HepG2 (cell line): ENCODE measurements around the gene SYCP2L. TPM values are rescaled to one million over a fixed set of nuclear protein-coding genes. Genes with fewer than 3 reads are reported as not detected.
A peak's percentile ranks its signal among the peaks of the same experiment; 100 is the strongest.

Source experiments
- ELF3 ChIP-seq: IDR thresholded peaks from 2 replicates; pipeline ENCODE4 v1.6.1; 2016; ENCODE audit warnings: missing genetic modification reagents, missing compliant biosample characterization
- EP300 ChIP-seq, 3 experiments: sonication (generic) in 1 of 3; formaldehyde crosslinking in 1 of 3; IDR thresholded peaks; 2 replicates each; pipeline versions ENCODE4 v1.5.1 to v1.6.1; 2011 to 2020; ENCODE audit warnings: low read depth in 2 of 3, low read length in 2 of 3, borderline replicate concordance in 1 of 3, improper control_type of control experiment in 1 of 3, mild to moderate bottlenecking in 1 of 3, missing genetic modification reagents in 1 of 3, moderate library complexity in 1 of 3
- ETV5 ChIP-seq: IDR thresholded peaks from 2 replicates; pipeline ENCODE4 v1.6.1; 2018; ENCODE audit warnings: missing biosample characterization, missing genetic modification reagents, inconsistent platforms, borderline replicate concordance
- FOSL2 ChIP-seq: sonication (generic); formaldehyde crosslinking; IDR thresholded peaks from 2 replicates; pipeline ENCODE4 v1.4.0; 2020; ENCODE audit warnings: missing genetic modification reagents
- GATAD2A ChIP-seq: IDR thresholded peaks from 2 replicates; pipeline ENCODE4 v1.6.1; 2016
- JUND ChIP-seq: sonication (generic); formaldehyde crosslinking; IDR thresholded peaks from 2 replicates; pipeline ENCODE4 v1.8.0; 2022; ENCODE audit warnings: mild to moderate bottlenecking, missing genetic modification reagents
- KLF11 ChIP-seq: IDR thresholded peaks from 2 replicates; pipeline ENCODE4 v1.6.1; 2016; ENCODE audit warnings: missing compliant biosample characterization
- MAFF ChIP-seq: IDR thresholded peaks from 2 replicates; pipeline ENCODE4 v1.6.1; 2011; ENCODE audit warnings: low read depth, low read length, improper control_type of control experiment
- SOX6 ChIP-seq, 2 experiments: fragments of 450-650 bp in 1 of 2; sonication (generic) in 1 of 2; formaldehyde crosslinking in 1 of 2; IDR thresholded peaks; 2 replicates each; pipeline versions ENCODE4 v1.4.0 to v1.6.1; 2017 to 2020; ENCODE audit warnings: antibody characterized with exemption in 1 of 2, mild to moderate bottlenecking in 1 of 2, missing genetic modification reagents in 1 of 2
- SSRP1 ChIP-seq: IDR thresholded peaks from 2 replicates; pipeline ENCODE4 v1.6.1; 2016; ENCODE audit warnings: control low read depth
- TBX2 ChIP-seq: sonication (generic); formaldehyde crosslinking; IDR thresholded peaks from 2 replicates; pipeline ENCODE4 v1.5.0; 2020; ENCODE audit warnings: missing genetic modification reagents, mild to moderate bottlenecking, borderline replicate concordance
- ZHX2 ChIP-seq, 2 experiments: sonication (generic) in 1 of 2; formaldehyde crosslinking in 1 of 2; IDR thresholded peaks; 2 replicates each; pipeline versions ENCODE4 v1.6.1 to v1.9.0; 2014 to 2022; ENCODE audit warnings: antibody characterized with exemption in 1 of 2, borderline replicate concordance in 1 of 2, inconsistent platforms in 1 of 2, low read depth in 1 of 2, missing genetic modification reagents in 1 of 2
- polyA plus RNA-seq, 8 experiments: library from polyadenylated mRNA; depleted of rRNA in 3 of 8; stranded (reverse) in 7 of 8; unstranded in 1 of 8; fragments of >200 nt; fragmentation: Illumina TruSeq in 4 of 8; extraction: Trizol in 4 of 8; gene quantifications; 2 replicates each; pipeline versions ENCODE4 v1.2.1 to v1.2.3, GENCODE V29; 2011 to 2016; ENCODE audit warnings: low read depth in 4 of 8, missing spikeins in 1 of 8, mixed read lengths in 1 of 8; ENCODE audit not compliant: insufficient read depth in 1 of 8
- total RNA-seq, 5 experiments: library from RNA; depleted of rRNA; stranded (reverse); fragments of >200 nt; fragmentation: Illumina TruSeq; extraction: Trizol; gene quantifications; 2 replicates each; pipeline ENCODE4 v1.2.3, GENCODE V29; 2016; ENCODE audit warnings: low read depth in 1 of 5
- TF ChIP-seq, protein P1 (sequence below): sonication (generic); formaldehyde crosslinking; conservative IDR thresholded peaks from 2 replicates; pipeline ENCODE4 v1.4.0; 2020; ENCODE audit warnings: mild to moderate bottlenecking, missing genetic modification reagents, moderate library complexity
- TF ChIP-seq, protein P2 (sequence below): sonication (generic); formaldehyde crosslinking; IDR thresholded peaks from 2 replicates; pipeline ENCODE4 v1.8.0; 2023; ENCODE audit warnings: mild to moderate bottlenecking, missing genetic modification reagents

SYCP2L gene
- total and polyA plus RNA-seq, 2 of the 13 experiments (the other 11 are each of a cell fraction or from before 2014, with no cell fraction given) = 0.22 to 0.54 TPM

GRCh38 chr6:11009353-11009752 is 122.5 kb downstream of the SYCP2L start (continued):
- TF ChIP-seq TBX2 (CRISPR knock-in tag) = peak; percentile 72
- peak; percentile 93 for TF ChIP-seq FOSL2 (CRISPR knock-in tag)
- TF ChIP-seq, protein P1, sequence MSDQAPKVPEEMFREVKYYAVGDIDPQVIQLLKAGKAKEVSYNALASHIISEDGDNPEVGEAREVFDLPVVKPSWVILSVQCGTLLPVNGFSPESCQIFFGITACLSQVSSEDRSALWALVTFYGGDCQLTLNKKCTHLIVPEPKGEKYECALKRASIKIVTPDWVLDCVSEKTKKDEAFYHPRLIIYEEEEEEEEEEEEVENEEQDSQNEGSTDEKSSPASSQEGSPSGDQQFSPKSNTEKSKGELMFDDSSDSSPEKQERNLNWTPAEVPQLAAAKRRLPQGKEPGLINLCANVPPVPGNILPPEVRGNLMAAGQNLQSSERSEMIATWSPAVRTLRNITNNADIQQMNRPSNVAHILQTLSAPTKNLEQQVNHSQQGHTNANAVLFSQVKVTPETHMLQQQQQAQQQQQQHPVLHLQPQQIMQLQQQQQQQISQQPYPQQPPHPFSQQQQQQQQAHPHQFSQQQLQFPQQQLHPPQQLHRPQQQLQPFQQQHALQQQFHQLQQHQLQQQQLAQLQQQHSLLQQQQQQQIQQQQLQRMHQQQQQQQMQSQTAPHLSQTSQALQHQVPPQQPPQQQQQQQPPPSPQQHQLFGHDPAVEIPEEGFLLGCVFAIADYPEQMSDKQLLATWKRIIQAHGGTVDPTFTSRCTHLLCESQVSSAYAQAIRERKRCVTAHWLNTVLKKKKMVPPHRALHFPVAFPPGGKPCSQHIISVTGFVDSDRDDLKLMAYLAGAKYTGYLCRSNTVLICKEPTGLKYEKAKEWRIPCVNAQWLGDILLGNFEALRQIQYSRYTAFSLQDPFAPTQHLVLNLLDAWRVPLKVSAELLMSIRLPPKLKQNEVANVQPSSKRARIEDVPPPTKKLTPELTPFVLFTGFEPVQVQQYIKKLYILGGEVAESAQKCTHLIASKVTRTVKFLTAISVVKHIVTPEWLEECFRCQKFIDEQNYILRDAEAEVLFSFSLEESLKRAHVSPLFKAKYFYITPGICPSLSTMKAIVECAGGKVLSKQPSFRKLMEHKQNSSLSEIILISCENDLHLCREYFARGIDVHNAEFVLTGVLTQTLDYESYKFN (CRISPR knock-in tag) = peak; percentile 55
- 0 out of 2 replicates have a peak, but pooled peaks have one; percentile 2 for TF ChIP-seq SSRP1
- TF ChIP-seq, protein P2, sequence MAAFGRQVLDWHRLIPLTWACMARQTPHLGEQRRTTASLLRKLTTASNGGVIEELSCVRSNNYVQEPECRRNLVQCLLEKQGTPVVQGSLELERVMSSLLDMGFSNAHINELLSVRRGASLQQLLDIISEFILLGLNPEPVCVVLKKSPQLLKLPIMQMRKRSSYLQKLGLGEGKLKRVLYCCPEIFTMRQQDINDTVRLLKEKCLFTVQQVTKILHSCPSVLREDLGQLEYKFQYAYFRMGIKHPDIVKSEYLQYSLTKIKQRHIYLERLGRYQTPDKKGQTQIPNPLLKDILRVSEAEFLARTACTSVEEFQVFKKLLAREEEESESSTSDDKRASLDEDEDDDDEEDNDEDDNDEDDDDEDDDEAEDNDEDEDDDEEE (CRISPR knock-in tag) = no peak
- no peak for TF ChIP-seq MAFF
- TF ChIP-seq SOX6 (IDR thresholded peaks at IDR 0.05) = no peak
- no peak for TF ChIP-seq SOX6 (CRISPR knock-in tag; IDR thresholded peaks at IDR 0.05)
- TF ChIP-seq ZHX2 (IDR thresholded peaks at IDR 0.05; ENCODE audit: low read depth) = no peak
- 0 out of 2 replicates have a peak, but pooled peaks have one; percentile 0 for TF ChIP-seq ZHX2 (CRISPR knock-in tag; IDR thresholded peaks at IDR 0.05; ENCODE audit: borderline replicate concordance)
- 0 out of 2 replicates have a peak, but pooled peaks have one; percentile 18 for TF ChIP-seq JUND (CRISPR knock-in tag)
- TF ChIP-seq KLF11 = no peak
- 0 out of 2 replicates have a peak, but pooled peaks have one; percentile 17 for TF ChIP-seq GATAD2A
- 0 out of 2 replicates have a peak, but pooled peaks have one; percentile 11 for TF ChIP-seq ELF3 (CRISPR knock-in tag)
- TF ChIP-seq ETV5 (CRISPR knock-in tag) = peak; percentile 91; the same call in 1 of the 2 replicates
- TF ChIP-seq EP300 (IDR thresholded peaks at IDR 0.05; ENCODE audit: low read depth in 2 of 2, low read length in 2 of 2) = peak in 1 of 2 experiments; percentile 57; a peak in 2 of 4 replicates
- no peak for TF ChIP-seq EP300 (CRISPR knock-in tag; IDR thresholded peaks at IDR 0.05; ENCODE audit: borderline replicate concordance)
- TF ChIP-seq, all 625 proteins: peak for 21
